GM12878 (cell line): Measurements from ENCODE around the gene TRABD2A. TPM values are rescaled to one million over a fixed set of nuclear protein-coding genes. Genes with fewer than 3 reads are reported as not detected.

Source experiments
- BCL11A ChIP-seq: IDR thresholded peaks from 2 replicates; pipeline ENCODE4 v1.6.1; 2011; ENCODE audit warnings: low read depth, low read length
- CHD2 ChIP-seq: IDR thresholded peaks from 2 replicates; pipeline ENCODE4 v1.6.1; 2011; ENCODE audit warnings: low read depth, low read length, improper control_type of control experiment, borderline replicate concordance
- CREB1 ChIP-seq: IDR thresholded peaks from 2 replicates; pipeline ENCODE4 v1.6.1; 2012; ENCODE audit warnings: low read depth, mild to moderate bottlenecking, inconsistent platforms
- CREM ChIP-seq: IDR thresholded peaks from 2 replicates; pipeline ENCODE4 v1.6.1; 2014; ENCODE audit warnings: antibody characterized with exemption, low read depth
- ESRRA ChIP-seq: IDR thresholded peaks from 2 replicates; pipeline ENCODE4 v1.6.1; 2012; ENCODE audit warnings: mild to moderate bottlenecking, low read length, improper control_type of control experiment
- FOXM1 ChIP-seq: IDR thresholded peaks from 2 replicates; pipeline ENCODE4 v1.6.1; 2012; ENCODE audit warnings: low read depth, mild to moderate bottlenecking, inconsistent platforms, low read length, moderate library complexity
- IKZF1 ChIP-seq: fragments of 450-650 bp; conservative IDR thresholded peaks from 2 replicates; pipeline ENCODE4 v1.6.1; 2017; ENCODE audit warnings: antibody characterized with exemption, mild to moderate bottlenecking
- NBN ChIP-seq: fragments of 450-650 bp; IDR thresholded peaks from 2 replicates; pipeline ENCODE4 v1.6.1; 2016
- NFXL1 ChIP-seq: fragments of 450-650 bp; IDR thresholded peaks from 2 replicates; pipeline ENCODE4 v1.6.1; 2017; ENCODE audit warnings: antibody characterized with exemption, mild to moderate bottlenecking, borderline replicate concordance
- NFYB ChIP-seq: IDR thresholded peaks from 2 replicates; pipeline ENCODE4 v1.6.1; 2011; ENCODE audit warnings: low read depth, mild to moderate bottlenecking, low read length, improper control_type of control experiment, moderate library complexity; ENCODE audit not compliant: insufficient read depth
- NKRF ChIP-seq: fragments of 450-650 bp; conservative IDR thresholded peaks from 2 replicates; pipeline ENCODE4 v1.6.1; 2017; ENCODE audit warnings: mild to moderate bottlenecking, moderate library complexity
- POLR2A ChIP-seq: IDR thresholded peaks from 2 replicates; pipeline ENCODE4 v1.6.1; 2011; ENCODE audit warnings: low read depth, mild to moderate bottlenecking, low read length
- RCOR1 ChIP-seq: conservative IDR thresholded peaks from 2 replicates; pipeline ENCODE4 v1.6.1; 2012; ENCODE audit warnings: low read depth, low read length, improper control_type of control experiment
- SMC3 ChIP-seq: IDR thresholded peaks from 2 replicates; pipeline ENCODE4 v1.6.1; 2011; ENCODE audit warnings: low read length, improper control_type of control experiment, borderline replicate concordance
- ZBTB11 ChIP-seq: fragments of 450-650 bp; formaldehyde crosslinking; IDR thresholded peaks from 2 replicates; pipeline ENCODE4 v1.5.0; 2022; ENCODE audit warnings: mild to moderate bottlenecking, missing genetic modification characterization
- ZNF592 ChIP-seq: fragments of 450-650 bp; IDR thresholded peaks from 2 replicates; pipeline ENCODE4 v1.6.1; 2017; ENCODE audit warnings: mild to moderate bottlenecking, moderate library complexity
- polyA plus RNA-seq, 11 experiments: library from polyadenylated mRNA; depleted of rRNA in 4 of 11; unstranded in 6 of 11; stranded (reverse) in 5 of 11; fragments of >200 nt; fragmentation: Nextera tagmentation in 4 of 11; fragmentation: Illumina TruSeq in 1 of 11; extraction: Ambion mirVana in 4 of 11; extraction: Trizol in 1 of 11; gene quantifications; 1 replicate in 1 of 11; 2 replicates in 10 of 11; pipeline versions ENCODE4 v1.2.1 to v1.2.3, GENCODE V29; 2011 to 2016; ENCODE audit warnings: inconsistent platforms in 2 of 11, missing spikeins in 2 of 11, low read depth in 1 of 11
- total RNA-seq, 4 experiments: library from RNA; depleted of rRNA in 3 of 4; stranded (reverse); fragments of >200 nt in 3 of 4; fragmentation: Illumina TruSeq in 1 of 4; extraction: Trizol in 1 of 4; gene quantifications; 2 replicates each; pipeline versions ENCODE4 v1.2.1 to v1.2.3, GENCODE V29; 2013 to 2021
- TF ChIP-seq, protein P1 (sequence below): IDR thresholded peaks from 2 replicates; pipeline ENCODE4 v1.6.1; 2011; ENCODE audit warnings: low read depth, mild to moderate bottlenecking, low read length, moderate library complexity, borderline replicate concordance; ENCODE audit errors: extremely low read depth

TRABD2A gene
- total and polyA plus RNA-seq, 10 of the 15 experiments (the other 5 are each of a cell fraction or from before 2014, with no cell fraction given): 1.4 to 7.6 (median 4.1) TPM

DNA sequence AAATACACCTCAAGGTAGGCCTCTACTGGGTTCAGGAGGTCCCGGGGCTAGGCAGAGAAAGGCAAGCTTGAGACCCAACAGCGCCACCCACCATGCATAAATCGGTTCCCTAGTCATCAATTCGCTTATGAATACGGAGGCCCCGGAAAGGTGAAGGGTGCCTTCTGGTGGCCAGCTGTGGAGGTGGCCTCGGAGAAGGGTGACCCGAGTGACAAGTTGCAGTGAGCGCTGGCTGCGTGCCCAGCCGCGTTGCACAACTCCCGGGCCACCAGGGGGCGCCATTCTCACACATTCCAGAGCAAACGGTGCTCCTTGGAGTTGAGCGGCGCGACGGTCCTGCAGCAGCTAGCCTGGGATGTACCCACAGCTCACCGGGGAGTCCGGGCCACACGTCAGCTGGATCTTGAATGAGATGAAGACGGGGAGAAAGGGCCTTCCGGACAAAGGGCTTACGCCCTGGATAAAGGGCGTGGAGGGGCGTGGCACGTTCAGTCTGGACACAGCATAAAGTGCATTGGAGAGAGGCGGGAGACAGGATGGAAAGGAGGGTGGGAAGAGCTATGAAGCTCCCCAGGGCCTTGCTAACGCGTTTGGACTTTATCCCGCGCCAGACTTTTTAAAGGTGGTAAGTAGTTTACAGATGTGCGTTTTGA lies 45.0 kb upstream of the TRABD2A start (continued):
- TF ChIP-seq BCL11A: no peak
- TF ChIP-seq NFXL1: no peak
- peak; percentile 56; the same call in 1 of the 2 replicates for TF ChIP-seq CREB1
- peak; percentile 100 for TF ChIP-seq SMC3
- peak; percentile 95 for TF ChIP-seq ZNF592
- no peak for TF ChIP-seq NFYB
- peak; percentile 98 for TF ChIP-seq IKZF1
- no peak for TF ChIP-seq ZBTB11 (CRISPR knock-in tag)
- TF ChIP-seq ESRRA: peak; percentile 70; the same call in 1 of the 2 replicates
- TF ChIP-seq, protein P1, sequence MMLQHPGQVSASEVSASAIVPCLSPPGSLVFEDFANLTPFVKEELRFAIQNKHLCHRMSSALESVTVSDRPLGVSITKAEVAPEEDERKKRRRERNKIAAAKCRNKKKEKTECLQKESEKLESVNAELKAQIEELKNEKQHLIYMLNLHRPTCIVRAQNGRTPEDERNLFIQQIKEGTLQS: 0 out of 2 replicates have a peak, but pooled peaks have one; percentile 31
- peak; percentile 96 for TF ChIP-seq NBN
- TF ChIP-seq CREM: peak; percentile 65
- TF ChIP-seq FOXM1: peak; percentile 14; the same call in 1 of the 2 replicates
- 0 out of 2 replicates have a peak, but pooled peaks have one; percentile 44 for TF ChIP-seq CHD2
- TF ChIP-seq NKRF: peak; percentile 39; the same call in 1 of the 2 replicates
- 0 out of 2 replicates have a peak, but pooled peaks have one; percentile 20 for TF ChIP-seq RCOR1
- TF ChIP-seq POLR2A: peak; percentile 70
